HS-27A (cell line): Measurements from ENCODE around the gene EIF3A.
"Not testable (repeated sequence)": the region's sequence is repeated elsewhere in the genome, so short reads cannot be mapped to it uniquely, and the experiment has no call there.

ENCODE experiments used
- DNase-seq: peaks from one replicate; pipeline ENCODE4 v3.0.0-alpha.2; 2012; ENCODE audit warnings: low read depth, missing footprints

The EIF3A gene

GRCh38 chr10:119049361-119049760 lies 31.3 kb downstream of the EIF3A start:
- no peak for DNase-seq

DNA sequence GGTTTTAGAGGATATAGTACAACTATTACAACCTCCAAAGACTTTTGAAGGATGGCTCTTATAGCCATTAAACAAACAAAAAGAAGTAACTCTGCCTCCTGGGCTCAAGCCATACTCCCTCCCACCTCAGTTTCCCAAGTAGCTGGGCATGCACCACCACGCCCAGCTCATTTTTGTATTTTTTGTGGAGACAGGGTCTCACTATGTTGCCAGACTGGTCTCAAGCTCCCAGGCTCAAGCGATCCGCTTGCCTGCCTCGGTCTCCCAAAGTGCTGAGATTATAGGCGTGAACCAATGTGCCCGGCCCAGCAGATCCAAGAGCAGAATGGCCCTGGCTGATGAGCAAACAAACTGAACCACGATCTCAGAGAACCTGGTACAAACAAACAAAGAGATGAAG lies 35.1 kb downstream of the EIF3A start:
- no peak for DNase-seq

GRCh38 chr10:119042169-119042568 lies 38.4 kb downstream of the EIF3A start:
- no peak for DNase-seq

DNA sequence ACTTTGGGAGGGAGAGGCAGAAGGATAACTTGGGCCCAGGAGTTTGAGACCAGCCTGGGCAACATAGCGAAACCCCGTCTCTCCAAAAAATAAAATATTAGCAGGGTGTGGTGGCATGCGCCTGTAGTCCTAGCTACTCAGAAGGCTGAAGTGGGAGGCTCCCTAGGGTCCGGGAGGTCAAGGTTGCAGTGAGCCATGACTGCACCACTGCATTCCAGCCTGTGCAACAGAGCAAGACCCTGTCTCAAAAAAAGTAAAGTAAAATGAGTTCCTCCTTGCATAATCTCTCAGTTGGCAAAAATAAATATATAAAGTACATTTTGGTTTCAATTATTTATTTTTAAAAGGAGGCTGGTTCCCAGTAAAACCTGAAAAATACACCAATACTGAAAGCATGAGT lies 39.3 kb downstream of the EIF3A start:
- DNase-seq = no peak

- no peak for DNase-seq
These were observed 41.5 kb downstream of the EIF3A start for GRCh38 chr10:119039161-119039560.

- no peak for DNase-seq
These were observed 49.0 kb downstream of the EIF3A start for GRCh38 chr10:119031496-119032059.

DNA sequence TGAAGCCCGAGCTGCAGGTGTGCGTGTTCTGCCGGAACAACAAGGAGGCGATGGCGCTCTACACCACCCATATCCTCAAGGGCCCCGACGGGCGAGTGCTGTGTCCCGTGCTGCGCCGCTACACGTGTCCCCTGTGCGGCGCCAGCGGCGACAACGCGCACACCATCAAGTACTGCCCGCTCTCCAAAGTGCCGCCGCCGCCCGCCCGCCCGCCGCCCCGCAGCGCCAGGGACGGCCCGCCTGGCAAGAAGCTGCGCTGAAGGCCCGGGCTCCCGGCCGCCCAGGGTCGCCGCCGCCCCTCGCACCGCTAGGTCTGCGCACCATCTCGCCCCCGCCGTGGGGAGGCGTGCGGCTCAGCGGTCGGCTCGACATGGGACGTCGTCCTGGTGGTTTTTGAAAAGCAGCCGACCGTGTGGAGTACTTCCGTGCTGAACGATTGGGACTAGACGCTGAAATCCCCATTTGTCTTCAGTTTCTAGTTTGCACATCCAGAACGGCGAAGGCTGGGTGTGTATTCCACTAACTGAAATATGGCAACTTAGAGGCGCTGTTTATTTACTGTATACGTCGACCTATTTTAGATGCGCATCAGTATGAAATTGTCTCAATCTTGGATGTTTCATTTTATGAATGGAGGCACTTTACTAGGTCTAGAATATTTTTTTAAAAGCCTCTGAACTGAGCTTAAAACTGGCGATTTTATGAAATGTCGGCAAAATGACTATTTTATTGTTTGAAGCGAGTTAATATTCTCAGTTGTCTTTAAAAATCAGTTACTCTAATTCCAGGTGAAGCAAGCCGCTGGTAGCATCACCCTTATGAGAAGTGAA lies 50.0 kb downstream of the EIF3A start:
- DNase-seq = no peak

- no peak for DNase-seq
These were observed 50.8 kb downstream of the EIF3A start, which contains the start of gene NANOS1 for GRCh38 chr10:119029613-119030420. Gene NANOS1, plus strand, starts transcription at chr10:119029714. Its CDS starts 88 bp downstream, at chr10:119029802.

- DNase-seq = no peak
These were observed 51.6 kb downstream of the EIF3A start for GRCh38 chr10:119028900-119029612.

DNA sequence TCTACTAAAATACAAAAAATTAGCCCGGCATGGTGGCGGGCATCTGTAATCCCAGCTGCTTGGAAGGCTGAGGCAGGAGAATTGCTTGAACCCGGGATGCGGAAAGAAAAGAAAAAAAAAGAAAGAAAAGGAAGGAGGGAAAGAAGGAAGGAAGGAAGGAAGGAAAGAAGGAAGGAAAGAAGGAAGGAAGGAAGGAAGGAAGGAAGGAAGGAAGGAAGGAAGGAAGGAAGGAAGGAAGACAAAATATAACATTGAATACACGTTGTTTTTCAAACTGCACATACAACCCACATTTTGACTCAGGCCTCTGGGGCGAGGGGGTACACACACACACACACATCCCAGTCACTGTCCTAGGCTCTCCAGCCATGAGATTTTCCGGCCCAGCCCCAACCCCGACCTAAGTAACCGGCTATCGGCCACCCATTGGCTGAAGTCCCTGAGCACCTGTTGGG lies 52.1 kb downstream of the EIF3A start:
- DNase-seq = not testable (repeated sequence)

- DNase-seq = no peak
These were observed 54.1 kb downstream of the EIF3A start for GRCh38 chr10:119026301-119027110.

GRCh38 chr10:119025776-119026175 lies 54.8 kb downstream of the EIF3A start:
- no peak for DNase-seq

DNA sequence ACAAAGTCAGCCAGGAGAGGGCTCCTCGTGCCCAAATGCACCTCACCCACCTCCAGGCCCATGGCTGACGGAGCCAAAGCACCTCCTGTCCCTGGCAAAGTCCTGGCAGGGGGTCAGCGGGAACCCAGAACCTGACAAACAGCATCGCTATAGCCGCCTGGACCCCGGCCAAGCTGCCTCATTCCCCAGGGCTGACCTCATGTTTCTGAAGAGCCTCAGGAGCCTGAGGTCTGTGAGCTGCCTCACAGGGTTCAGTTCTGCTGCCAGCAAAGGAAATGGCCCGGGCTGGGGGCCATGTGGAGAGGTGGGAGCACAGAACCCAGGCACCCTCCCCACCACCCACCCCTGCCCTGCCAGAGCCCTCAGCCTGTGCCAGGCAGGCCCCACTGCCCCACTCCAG lies 55.3 kb downstream of the EIF3A start:
- DNase-seq = no peak

DNA sequence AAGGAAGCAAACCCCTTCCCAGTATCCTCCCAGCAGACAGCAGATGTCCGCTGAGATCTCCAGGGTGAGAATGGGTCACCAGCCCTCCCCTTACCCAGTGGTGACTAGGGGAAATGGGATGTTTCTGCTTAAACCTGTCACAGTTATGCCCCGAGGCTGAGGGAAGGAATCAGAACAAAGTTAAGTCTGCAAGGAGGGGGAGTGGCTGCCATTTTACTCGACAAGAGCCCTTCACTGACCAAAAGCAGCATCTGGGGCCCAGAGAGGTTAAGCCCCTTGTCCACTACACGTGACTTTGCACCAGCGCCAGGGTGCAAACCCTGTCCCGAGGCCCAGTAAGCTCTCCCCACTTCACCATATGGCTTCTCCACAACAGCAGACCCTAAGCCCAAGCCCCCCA lies 55.7 kb downstream of the EIF3A start:
- DNase-seq = no peak

GRCh38 chr10:119023553-119023868 lies 57.1 kb downstream of the EIF3A start:
- DNase-seq = no peak

- DNase-seq = peak; percentile 52
These were observed 57.6 kb downstream of the EIF3A start for GRCh38 chr10:119022846-119023552.

- no peak for DNase-seq
These were observed 60.0 kb downstream of the EIF3A start for GRCh38 chr10:119020627-119020946.

DNA sequence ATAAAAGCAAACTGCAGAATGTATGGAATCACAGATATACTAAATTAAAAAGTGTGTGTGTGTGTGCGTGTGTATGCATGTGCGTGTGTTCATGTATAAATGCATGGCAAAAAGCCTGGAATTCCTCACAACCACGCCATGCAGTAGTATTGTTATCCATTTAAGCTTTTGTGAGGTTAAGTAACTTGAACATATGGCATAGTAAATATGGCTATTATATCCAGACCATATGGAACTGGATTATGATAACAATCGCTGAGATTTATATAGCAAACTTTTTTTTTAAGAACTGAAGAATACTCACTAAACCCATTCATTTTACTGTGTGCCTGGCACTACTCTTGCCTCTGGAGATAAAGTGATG lies 73.4 kb downstream of the EIF3A start:
- DNase-seq = no peak

DNA sequence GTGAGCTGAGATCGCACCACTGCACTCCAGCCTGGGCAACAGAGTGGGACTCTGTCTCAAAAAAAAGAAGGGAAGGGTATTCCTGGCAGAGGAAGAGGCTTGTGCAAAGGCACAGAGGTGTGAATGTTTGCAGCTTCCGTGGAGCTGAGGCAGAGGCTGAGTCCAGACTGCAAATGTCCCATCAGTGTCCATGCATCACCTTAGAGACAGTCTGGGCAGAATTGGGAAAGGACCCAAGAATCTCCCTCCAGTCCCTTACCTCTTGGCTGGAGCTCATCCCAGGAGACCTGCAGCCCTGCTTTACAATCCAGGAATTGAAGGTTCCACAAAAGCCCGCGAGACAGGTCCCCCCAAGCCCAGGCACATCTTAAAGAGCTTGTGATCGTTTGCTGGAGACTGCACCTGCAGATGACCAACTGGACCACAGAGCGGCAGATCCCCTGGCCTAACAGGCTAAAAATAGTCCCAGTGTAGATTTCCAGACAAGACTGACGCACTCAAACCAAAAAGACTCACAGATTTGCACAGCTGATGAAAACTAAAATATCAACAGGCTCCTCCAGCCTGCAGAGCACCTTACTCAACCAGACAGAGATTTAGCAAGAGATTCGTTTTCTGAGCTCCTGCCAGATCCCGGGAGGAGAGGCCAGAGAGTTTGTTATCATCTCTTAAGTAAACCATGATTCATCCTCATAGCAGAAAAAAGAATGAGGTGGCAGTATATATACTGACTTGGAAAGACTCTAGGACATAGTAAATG lies 74.0 kb downstream of the EIF3A start:
- DNase-seq = peak; percentile 58

- DNase-seq = no peak
These were observed 75.1 kb downstream of the EIF3A start for GRCh38 chr10:119005362-119006043.
